Thyroid gland (tissue), 4 donors: Measurements from ENCODE around the gene LELP1.

ENCODE experiments used
- POLR2A ChIP-seq, 2 donors: fragments of 450-650 bp; IDR thresholded peaks; one replicate each; pipeline ENCODE4 v1.6.1; 2017; ENCODE audit warnings: antibody characterized with exemption in 2 of 2, mild to moderate bottlenecking in 2 of 2, moderate library complexity in 1 of 2
- TF ChIP-seq, protein P1 (sequence below), 6 experiments: fragments of 200-600 bp in 3 of 6; fragments of 450-650 bp in 3 of 6; sonication (generic) in 3 of 6; IDR thresholded peaks; one replicate each; pipeline ENCODE4 v1.5.1; 2016 to 2019; ENCODE audit warnings: antibody characterized with exemption in 6 of 6, mild to moderate bottlenecking in 2 of 6, inconsistent platforms in 1 of 6, moderate library complexity in 1 of 6

DNA sequence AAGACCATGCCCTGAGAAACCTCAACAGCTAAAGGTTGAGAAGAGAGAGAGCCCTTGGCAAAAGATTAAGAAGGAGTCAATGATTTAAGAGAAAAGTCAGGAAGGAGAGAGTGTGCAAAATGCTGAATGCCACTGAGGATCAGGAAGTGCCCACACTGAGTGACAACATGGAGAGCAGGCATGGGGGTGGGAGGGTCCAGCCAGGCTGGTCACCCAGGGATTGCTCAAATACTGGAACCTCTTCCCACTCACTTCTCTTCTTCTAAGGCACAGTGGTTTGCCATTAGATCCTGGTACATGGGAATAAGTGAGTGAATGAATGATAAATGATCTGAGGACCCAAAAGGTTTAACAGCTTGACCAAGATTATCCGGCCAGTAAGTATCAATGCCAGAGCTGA is 25.3 kb downstream of the LELP1 start:
- TF ChIP-seq, protein P1, sequence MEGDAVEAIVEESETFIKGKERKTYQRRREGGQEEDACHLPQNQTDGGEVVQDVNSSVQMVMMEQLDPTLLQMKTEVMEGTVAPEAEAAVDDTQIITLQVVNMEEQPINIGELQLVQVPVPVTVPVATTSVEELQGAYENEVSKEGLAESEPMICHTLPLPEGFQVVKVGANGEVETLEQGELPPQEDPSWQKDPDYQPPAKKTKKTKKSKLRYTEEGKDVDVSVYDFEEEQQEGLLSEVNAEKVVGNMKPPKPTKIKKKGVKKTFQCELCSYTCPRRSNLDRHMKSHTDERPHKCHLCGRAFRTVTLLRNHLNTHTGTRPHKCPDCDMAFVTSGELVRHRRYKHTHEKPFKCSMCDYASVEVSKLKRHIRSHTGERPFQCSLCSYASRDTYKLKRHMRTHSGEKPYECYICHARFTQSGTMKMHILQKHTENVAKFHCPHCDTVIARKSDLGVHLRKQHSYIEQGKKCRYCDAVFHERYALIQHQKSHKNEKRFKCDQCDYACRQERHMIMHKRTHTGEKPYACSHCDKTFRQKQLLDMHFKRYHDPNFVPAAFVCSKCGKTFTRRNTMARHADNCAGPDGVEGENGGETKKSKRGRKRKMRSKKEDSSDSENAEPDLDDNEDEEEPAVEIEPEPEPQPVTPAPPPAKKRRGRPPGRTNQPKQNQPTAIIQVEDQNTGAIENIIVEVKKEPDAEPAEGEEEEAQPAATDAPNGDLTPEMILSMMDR (IDR thresholded peaks at IDR 0.05), result no peak
- TF ChIP-seq POLR2A (IDR thresholded peaks at IDR 0.05), result no peak
